GM10266 (cell line): ENCODE results near the gene PRRC1.
A peak's percentile ranks its signal among the peaks of the same experiment; 100 is the strongest.

Experiments
- DNase-seq: peaks from one replicate; pipeline ENCODE4 v3.0.0; 2012; ENCODE audit errors: extremely low spot score
- CTCF ChIP-seq: IDR thresholded peaks from 2 replicates; pipeline ENCODE4 v1.5.1; 2012; ENCODE audit warnings: mild to moderate bottlenecking, low read depth; ENCODE audit not compliant: control insufficient read depth, insufficient read depth; ENCODE audit errors: missing control alignments

PRRC1 gene

DNA sequence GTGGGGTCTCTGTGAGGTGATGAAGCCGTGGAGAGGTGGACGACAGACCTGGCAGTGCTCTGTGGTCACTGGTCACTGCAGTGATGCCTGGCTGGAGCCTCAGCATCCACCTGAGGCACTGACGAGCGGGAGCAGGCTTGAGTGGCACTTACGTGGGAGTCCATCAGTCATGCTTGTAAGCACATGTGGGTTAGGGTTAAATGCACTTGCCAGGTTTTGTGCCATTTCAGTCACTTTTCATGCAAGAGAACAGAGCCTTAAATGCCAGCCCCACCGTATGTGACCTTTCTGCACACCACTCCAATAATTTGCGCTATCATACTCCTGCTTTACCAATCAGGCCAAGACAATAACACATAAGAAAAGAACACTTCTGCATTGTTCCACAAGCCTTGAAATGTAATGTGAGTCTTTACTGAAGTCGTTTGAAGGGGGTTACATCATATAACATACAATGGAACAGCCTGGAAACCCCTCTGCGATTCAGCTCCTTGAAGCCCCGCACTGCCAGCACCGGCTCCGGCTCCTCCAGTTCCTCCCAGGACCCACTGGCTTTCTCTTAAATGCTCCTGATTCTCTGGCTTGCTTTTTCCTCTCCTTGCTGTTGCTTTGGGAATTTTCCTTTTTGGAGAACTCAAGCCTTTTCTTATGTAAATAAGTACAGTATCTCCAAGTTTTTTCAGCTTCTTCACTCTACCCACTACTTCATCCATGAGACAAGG, 72.0 kb downstream of the PRRC1 start:
- TF ChIP-seq CTCF = no peak
- DNase-seq = no peak

DNA sequence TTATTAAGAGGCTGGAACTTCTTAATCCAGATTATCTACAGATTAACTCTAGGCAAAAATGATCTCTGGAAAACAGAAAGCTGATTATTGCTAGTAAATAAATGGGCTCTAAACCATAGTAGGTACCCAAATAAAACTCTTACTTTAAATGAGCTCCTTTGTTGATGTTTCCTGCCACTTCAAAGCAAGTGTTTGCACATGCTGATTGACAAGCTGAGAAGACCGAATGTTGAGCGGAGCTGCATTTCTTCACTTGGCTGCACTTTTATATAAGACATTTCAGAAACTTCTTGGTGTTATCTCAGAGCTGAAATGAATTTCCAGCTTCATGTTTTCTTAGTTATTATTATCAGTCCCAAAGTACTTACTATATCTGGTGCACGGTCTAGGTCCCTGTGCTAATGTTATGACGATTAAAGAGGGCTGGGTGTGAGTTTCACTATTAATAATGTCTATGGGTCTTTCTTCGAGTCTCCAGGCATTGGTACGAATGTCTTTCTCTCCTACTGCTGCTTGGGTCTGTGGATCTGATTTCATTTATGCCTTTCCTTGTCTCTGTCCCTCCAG, 72.8 kb downstream of the PRRC1 start:
- peak; percentile 18 for DNase-seq
- TF ChIP-seq CTCF = no peak

GRCh38 chr5:127595484-127596368, 78.3 kb downstream of the PRRC1 start:
- DNase-seq = no peak
- no peak for TF ChIP-seq CTCF

DNA sequence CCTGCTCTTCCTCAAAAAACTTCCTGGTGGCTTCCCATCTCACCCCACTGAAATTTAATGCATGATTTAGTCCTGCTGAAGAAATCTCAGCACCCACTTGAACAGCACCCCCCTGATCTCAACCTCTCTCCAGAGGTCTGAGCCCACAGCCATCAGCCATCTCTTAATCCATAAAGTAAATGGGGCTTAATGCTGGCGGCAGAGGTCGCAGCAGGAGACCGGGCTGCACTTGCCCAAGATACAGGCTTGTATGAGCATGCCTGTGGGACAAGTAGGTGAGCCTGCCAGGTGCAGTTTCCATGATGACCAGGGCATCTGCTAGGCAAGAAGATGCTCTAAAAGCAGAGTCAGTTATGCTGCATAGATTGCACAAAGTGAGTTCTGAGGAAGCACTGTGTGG, 79.1 kb downstream of the PRRC1 start:
- DNase-seq = no peak
- TF ChIP-seq CTCF = no peak

GRCh38 chr5:127599320-127599719, 81.9 kb downstream of the PRRC1 start:
- DNase-seq = no peak
- no peak for TF ChIP-seq CTCF

- no peak for TF ChIP-seq CTCF
These were observed 82.4 kb downstream of the PRRC1 start for GRCh38 chr5:127599847-127600246.

More at GRCh38 chr5:127599847-127600246, 82.4 kb downstream of the PRRC1 start:
- DNase-seq = no peak
